ENCODE measurements around the gene NSD1.

DNA sequence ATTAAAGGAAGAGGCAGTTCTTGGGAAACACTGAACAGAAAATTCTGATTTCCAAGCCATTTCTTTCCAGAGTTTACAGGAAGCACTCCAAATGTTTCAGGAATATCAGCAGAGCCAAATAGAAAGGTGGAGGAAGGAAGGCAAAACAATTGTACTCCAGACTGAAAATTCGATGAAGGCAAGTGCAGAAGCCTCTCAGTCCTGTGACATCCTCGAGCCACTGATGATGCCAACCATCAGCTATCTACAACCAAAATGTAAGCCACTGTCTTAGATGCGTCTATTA lies 215.7 kb downstream of the NSD1 start:
- TF ChIP-seq, protein P1, sequence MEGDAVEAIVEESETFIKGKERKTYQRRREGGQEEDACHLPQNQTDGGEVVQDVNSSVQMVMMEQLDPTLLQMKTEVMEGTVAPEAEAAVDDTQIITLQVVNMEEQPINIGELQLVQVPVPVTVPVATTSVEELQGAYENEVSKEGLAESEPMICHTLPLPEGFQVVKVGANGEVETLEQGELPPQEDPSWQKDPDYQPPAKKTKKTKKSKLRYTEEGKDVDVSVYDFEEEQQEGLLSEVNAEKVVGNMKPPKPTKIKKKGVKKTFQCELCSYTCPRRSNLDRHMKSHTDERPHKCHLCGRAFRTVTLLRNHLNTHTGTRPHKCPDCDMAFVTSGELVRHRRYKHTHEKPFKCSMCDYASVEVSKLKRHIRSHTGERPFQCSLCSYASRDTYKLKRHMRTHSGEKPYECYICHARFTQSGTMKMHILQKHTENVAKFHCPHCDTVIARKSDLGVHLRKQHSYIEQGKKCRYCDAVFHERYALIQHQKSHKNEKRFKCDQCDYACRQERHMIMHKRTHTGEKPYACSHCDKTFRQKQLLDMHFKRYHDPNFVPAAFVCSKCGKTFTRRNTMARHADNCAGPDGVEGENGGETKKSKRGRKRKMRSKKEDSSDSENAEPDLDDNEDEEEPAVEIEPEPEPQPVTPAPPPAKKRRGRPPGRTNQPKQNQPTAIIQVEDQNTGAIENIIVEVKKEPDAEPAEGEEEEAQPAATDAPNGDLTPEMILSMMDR (IDR thresholded peaks at IDR 0.05) = no peak
- TF ChIP-seq POLR2AphosphoS5 (IDR thresholded peaks at IDR 0.05) (no peak), POLR2A (IDR thresholded peaks at IDR 0.05) (no peak)
